LNCaP clone FGC (cell line): ENCODE measurements around the gene PML.

ENCODE experiments used
- DNase-seq: peaks from one replicate; pipeline ENCODE4 v3.0.0-alpha.2; 2011; ENCODE audit warnings: low read depth
- H3K4me3 ChIP-seq: 2 replicates; pipeline ENCODE4 v1.5.1; 2011; ENCODE audit warnings: mild to moderate bottlenecking, low read depth, low read length, control low read depth
- CTCF ChIP-seq: IDR thresholded peaks from 2 replicates; pipeline ENCODE4 v1.5.1; 2012; ENCODE audit warnings: mild to moderate bottlenecking; ENCODE audit not compliant: control insufficient read depth, insufficient read depth; ENCODE audit errors: extremely low read depth

PML gene

DNA sequence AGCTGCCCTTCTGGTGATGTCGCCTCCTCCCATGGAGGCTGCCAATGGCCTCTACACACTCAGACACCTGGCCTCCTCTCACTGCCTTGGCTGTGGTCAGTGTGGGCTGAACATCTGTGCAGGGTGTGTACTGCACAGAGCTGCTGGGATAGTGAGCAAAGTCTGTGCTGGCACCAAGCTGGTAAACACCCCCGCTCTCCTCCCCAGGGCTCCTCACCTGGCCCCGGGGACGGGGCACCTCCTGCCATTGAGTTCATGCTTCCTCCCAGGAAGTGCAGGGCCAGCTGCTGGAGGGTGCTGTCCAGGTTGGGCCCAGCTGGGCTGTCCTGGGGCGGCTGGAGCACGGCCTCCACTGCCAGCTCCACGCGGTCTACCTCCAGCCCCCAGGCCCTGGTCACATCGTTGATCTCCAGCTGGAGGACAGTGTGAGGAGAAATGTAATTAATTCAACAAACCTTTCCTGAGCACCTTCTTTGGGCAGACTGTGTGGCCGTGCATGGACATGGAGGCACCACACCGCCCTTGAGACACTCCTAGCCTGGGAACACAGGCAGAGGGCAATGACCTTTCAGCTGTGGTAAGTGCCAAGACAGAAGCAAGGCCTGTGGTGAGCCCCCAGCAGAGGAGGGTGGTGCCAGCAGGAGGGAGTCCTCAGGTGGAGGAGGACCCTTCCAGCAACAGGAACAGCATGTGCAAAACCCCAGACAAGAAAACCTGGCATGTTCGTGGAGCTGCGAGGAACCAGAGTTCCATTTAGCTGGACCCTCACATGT, 9.2 kb upstream of the PML start:
- TF ChIP-seq CTCF, result no peak
- H3K4me3 ChIP-seq, result no peak overlapping the region
- DNase-seq, result no peak

- H3K4me3 ChIP-seq, result no peak overlapping the region
- no peak for TF ChIP-seq CTCF
- DNase-seq, result no peak
Observed at GRCh38 chr15:73986055-73986775, 8.3 kb upstream of the PML start.

GRCh38 chr15:73986776-73987056, 7.8 kb upstream of the PML start:
- no peak for DNase-seq
- no peak for TF ChIP-seq CTCF
- no peak overlapping the region for H3K4me3 ChIP-seq

DNA sequence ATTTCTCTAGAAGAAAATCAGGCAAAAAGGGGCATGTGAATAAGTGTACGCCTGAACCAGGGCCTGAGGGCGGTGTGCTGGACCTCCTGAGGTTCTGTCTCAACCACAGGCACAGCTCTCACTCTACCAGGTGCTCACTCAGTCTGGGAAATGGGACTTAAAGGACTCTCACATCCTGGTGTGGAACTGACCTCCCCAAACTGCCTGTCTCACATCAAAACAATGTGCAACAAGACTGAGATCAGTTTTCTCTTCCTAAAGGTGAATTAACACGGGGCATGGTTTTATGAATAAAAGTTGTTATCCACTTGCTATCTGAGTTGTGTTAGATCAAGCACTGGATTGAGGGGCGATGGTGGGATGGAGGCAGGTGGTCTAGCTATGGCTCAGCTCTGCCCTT, 7.3 kb upstream of the PML start:
- TF ChIP-seq CTCF, result no peak

GRCh38 chr15:73987681-73988444, 6.7 kb upstream of the PML start:
- H3K4me3 ChIP-seq, result no peak overlapping the region
- no peak for DNase-seq
- no peak for TF ChIP-seq CTCF

More for the DNA sequence above, 7.3 kb upstream of the PML start:
- DNase-seq, result no peak
- H3K4me3 ChIP-seq, result no peak overlapping the region

GRCh38 chr15:73988445-73988969, 6.0 kb upstream of the PML start:
- H3K4me3 ChIP-seq, result no peak overlapping the region
- no peak for TF ChIP-seq CTCF
- no peak for DNase-seq
